SK-N-SH (cell line): ENCODE measurements around the gene MBD4. TPM values are rescaled to one million over a fixed set of nuclear protein-coding genes. Genes with fewer than 3 reads are reported as not detected.
"Not testable (repeated sequence)": the region's sequence is repeated elsewhere in the genome, so short reads cannot be mapped to it uniquely, and the experiment has no call there.

Experiments
- CTCF ChIA-PET: fragments of 300-600, 350-600 bp; formaldehyde crosslinking; extraction: SDS; loops from one replicate; lab custom pipeline; 2021; lab: Yijun Ruan, JAX
- POLR2A ChIA-PET: fragments of 350-600 bp; sonication (Branson Sonifier 250); formaldehyde crosslinking; extraction: SDS; loops from one replicate; lab custom pipeline; 2020; ENCODE audit warnings: antibody characterized with exemption, inconsistent platforms; lab: Yijun Ruan, JAX
- DNase-seq: peaks from one replicate; pipeline ENCODE4 v3.0.0; 2012
- H2AFZ ChIP-seq: fragments of 200-600 bp; sonication (generic); 2 replicates; pipeline ENCODE4 v1.8.1; 2016; ENCODE audit warnings: antibody characterized with exemption, mild to moderate bottlenecking, low read depth
- H3F3A ChIP-seq: fragments of 200-600 bp; sonication (generic); replicated peaks from 2 replicates; pipeline ENCODE3; 2016; ENCODE audit warnings: antibody characterized with exemption, mild to moderate bottlenecking; ENCODE audit not compliant: insufficient read depth
- H3K27ac ChIP-seq, 2 experiments: fragments of 200-500 bp in 1 of 2; fragments of 200-600 bp in 1 of 2; sonication (Bioruptor generic) in 1 of 2; sonication (generic), shearing (Covaris generic) in 1 of 2; 2 replicates each; pipeline versions ENCODE4 v1.5.1 to v1.6.1; 2014 to 2016; ENCODE audit warnings: low read depth in 2 of 2, inconsistent platforms in 1 of 2, low read length in 1 of 2, mild to moderate bottlenecking in 1 of 2, mixed read lengths in 1 of 2
- H3K27me3 ChIP-seq: fragments of 200-600 bp; sonication (generic), shearing (Covaris generic); 2 replicates; pipeline ENCODE4 v1.6.1; 2016; ENCODE audit warnings: mixed run types; ENCODE audit not compliant: insufficient read depth
- H3K36me3 ChIP-seq, 2 experiments: fragments of 200-500 bp in 1 of 2; fragments of 200-600 bp in 1 of 2; sonication (Bioruptor generic) in 1 of 2; sonication (generic) in 1 of 2; replicated peaks in 1 of 2; 2 replicates each; pipeline versions ENCODE3 to v1.5.1; 2014 to 2016; ENCODE audit warnings: low read length in 1 of 2, mild to moderate bottlenecking in 1 of 2; ENCODE audit not compliant: insufficient read depth in 2 of 2, control insufficient read depth in 1 of 2
- H3K4me1 ChIP-seq, 2 experiments: fragments of 200-500 bp in 1 of 2; fragments of 200-600 bp in 1 of 2; sonication (Bioruptor generic) in 1 of 2; sonication (generic), shearing (Covaris generic) in 1 of 2; 2 replicates each; pipeline versions ENCODE4 v1.5.1 to v1.6.1; 2014 to 2016; ENCODE audit warnings: low read depth in 1 of 2, low read length in 1 of 2, mixed run types in 1 of 2; ENCODE audit not compliant: insufficient read depth in 2 of 2, control insufficient read depth in 1 of 2
- H3K4me2 ChIP-seq: fragments of 200-600 bp; sonication (generic), shearing (Covaris generic); 2 replicates; pipeline ENCODE4 v1.6.1; 2017; ENCODE audit warnings: mixed run types
- H3K4me3 ChIP-seq, 2 experiments: fragments of 200-500 bp in 1 of 2; fragments of 200-600 bp in 1 of 2; sonication (Bioruptor generic) in 1 of 2; sonication (generic), shearing (Covaris generic) in 1 of 2; 2 replicates each; pipeline versions ENCODE4 v1.5.1 to v1.8.1; 2014 to 2016; ENCODE audit warnings: low read depth in 2 of 2, inconsistent platforms in 1 of 2, low read length in 1 of 2, mild to moderate bottlenecking in 1 of 2, mixed read lengths in 1 of 2, moderate library complexity in 1 of 2
- H3K79me2 ChIP-seq: fragments of 200-600 bp; sonication (generic); 2 replicates; pipeline ENCODE4 v1.8.1; 2017; ENCODE audit warnings: mild to moderate bottlenecking; ENCODE audit not compliant: insufficient read depth
- H3K9ac ChIP-seq: fragments of 200-600 bp; sonication (generic); 2 replicates; pipeline ENCODE4 v1.6.1; 2017; ENCODE audit warnings: mixed run types
- H3K9me2 ChIP-seq: fragments of 200-600 bp; sonication (generic); 2 replicates; pipeline ENCODE4 v1.6.1; 2017; ENCODE audit warnings: mixed run types
- H3K9me3 ChIP-seq: fragments of 200-600 bp; sonication (generic); 2 replicates; pipeline ENCODE4 v1.6.1; 2017; ENCODE audit warnings: mixed run types, mild to moderate bottlenecking, moderate library complexity
- H4K20me1 ChIP-seq: fragments of 200-600 bp; sonication (generic); 2 replicates; pipeline ENCODE4 v1.6.1; 2017; ENCODE audit warnings: mild to moderate bottlenecking, mixed run types; ENCODE audit not compliant: insufficient read depth
- EZH2phosphoT487 ChIP-seq: fragments of 200-600 bp; sonication (generic); IDR thresholded peaks from 2 replicates; pipeline ENCODE4 v1.6.1; 2017; ENCODE audit warnings: low read depth, mixed run types, mild to moderate bottlenecking, antibody characterized with exemption, moderate library complexity, borderline replicate concordance
- FOXJ3 ChIP-seq: sonication (generic); formaldehyde crosslinking; IDR thresholded peaks from 2 replicates; pipeline ENCODE4 v1.5.1; 2020; ENCODE audit warnings: mild to moderate bottlenecking, missing genetic modification reagents
- IRF3 ChIP-seq: fragments of 150-350 bp; IDR thresholded peaks from 2 replicates; pipeline ENCODE4 v1.6.1; 2016; ENCODE audit warnings: mild to moderate bottlenecking, low read depth, low read length
- JUND ChIP-seq: IDR thresholded peaks from 2 replicates; pipeline ENCODE4 v1.4.0; 2012
- MXI1 ChIP-seq: IDR thresholded peaks from 2 replicates; pipeline ENCODE4 v1.6.1; 2012; ENCODE audit warnings: mild to moderate bottlenecking, low read depth, low read length, improper control_type of control experiment
- NFIC ChIP-seq: IDR thresholded peaks from 2 replicates; pipeline ENCODE4 v1.4.0; 2012; ENCODE audit warnings: borderline replicate concordance
- POLR2AphosphoS5 ChIP-seq: IDR thresholded peaks from 2 replicates; pipeline ENCODE4 v1.6.1; 2012; ENCODE audit warnings: low read depth, low read length
- RAD21 ChIP-seq: IDR thresholded peaks from 2 replicates; pipeline ENCODE4 v1.6.1; 2012; ENCODE audit warnings: mild to moderate bottlenecking, low read length
- RFX5 ChIP-seq: IDR thresholded peaks from 2 replicates; pipeline ENCODE4 v1.6.1; 2012; ENCODE audit warnings: mild to moderate bottlenecking, improper control_type of control experiment, low read length
- TCF12 ChIP-seq: IDR thresholded peaks from 2 replicates; pipeline ENCODE4 v1.4.0; 2012
- TEAD4 ChIP-seq: IDR thresholded peaks from 2 replicates; pipeline ENCODE4 v1.4.0; 2012; ENCODE audit warnings: mild to moderate bottlenecking, borderline replicate concordance; ENCODE audit not compliant: insufficient read depth
- WGBS: methylation state at CpG from one replicate; pipeline ENCODE4 v1.1.6; 2017; ENCODE audit warnings: low lambda C conversion rate; 5-methylcytosine and 5-hydroxymethylcytosine counted together
- polyA plus RNA-seq, 3 experiments: library from polyadenylated mRNA; depleted of rRNA; stranded (reverse); fragments of >200 nt; gene quantifications; 2 replicates each; pipeline ENCODE4 v1.2.3, GENCODE V29; 2012

Gene MBD4
- polyA plus RNA-seq, 1 of the 3 experiments (the other 2 are of a cell fraction), result 11.1 TPM

- no peaks in the 10 kb centered on the region for H3K9me3 ChIP-seq
- peaks cover 9 to 18% of the 10 kb centered on the region in 2 experiments for H3K36me3 ChIP-seq
- no peak overlapping the region for H3K4me3 ChIP-seq
- no peaks in the 10 kb centered on the region for H4K20me1 ChIP-seq
- H3K4me1 ChIP-seq, result peaks cover 0 to 15% of the 10 kb centered on the region in 2 experiments; a peak in 1 of 4 replicates
- H3K9ac ChIP-seq, result no peak overlapping the region
- ChIA-PET POLR2A (interaction anchor here (1.2 to 2.8 kb wide), 2 partner anchors 21 to 69 kb away, joined by 5 to 22 read pairs; a partner anchor contains a TSS), CTCF (interaction anchor here (0.6 to 2.6 kb wide), 4 partner anchors 39 to 580 kb away, joined by 3 to 9 read pairs (median 5); partner anchors contain the start of gene EFCAB12)
- no peak for DNase-seq
- H3K27ac ChIP-seq, result peak overlapping the region in 1 of 2 experiments; percentile 16; a peak in 1 of 4 replicates
- TF ChIP-seq NFIC, result no peak
- TF ChIP-seq RFX5, result no peak
- no peak for TF ChIP-seq FOXJ3 (CRISPR knock-in tag)
- TF ChIP-seq IRF3, result no peak
- TF ChIP-seq TEAD4, result no peak
- no peak for TF ChIP-seq TCF12
- TF ChIP-seq RAD21, result no peak
- no peak for TF ChIP-seq MXI1
- TF ChIP-seq EZH2phosphoT487, result no peak
- TF ChIP-seq JUND, result no peak
- TF ChIP-seq POLR2AphosphoS5, result no peak
- no peak overlapping the region for H3K4me2 ChIP-seq
- no peaks in the 10 kb centered on the region; the same call in 1 of the 2 replicates for H3K79me2 ChIP-seq
- 87% methylated on average over 18 of the region's 18 CpGs for WGBS
- no peaks in the 10 kb centered on the region for H3K27me3 ChIP-seq
- no peak overlapping the region for H2AFZ ChIP-seq
- H3F3A ChIP-seq, result peaks cover 4% of the 10 kb centered on the region
- H3K9me2 ChIP-seq, result no peaks in the 10 kb centered on the region
These were observed 55.0 kb downstream of the MBD4 start for GRCh38 chr3:129384594-129385323.

- Histone ChIP-seq H3K36me3 (peaks cover 9 to 13% of the 10 kb centered on the region in 2 experiments), H3K4me1 (peaks cover 0 to 15% of the 10 kb centered on the region in 2 experiments; a peak in 1 of 4 replicates)
- WGBS, result 100% methylated on average over 5 of the region's 5 CpGs
- H3K79me2 ChIP-seq, H3K9ac ChIP-seq, H3K9me2 ChIP-seq, H3F3A ChIP-seq, H3K4me2 ChIP-seq, H3K27ac ChIP-seq, H3K9me3 ChIP-seq, DNase-seq, H3K4me3 ChIP-seq, H3K27me3 ChIP-seq, H2AFZ ChIP-seq, H4K20me1 ChIP-seq: not testable (repeated sequence)
- POLR2A ChIA-PET, result interaction anchor here (1.4 kb wide), 1 partner anchor 69 kb away, joined by 11 read pairs; a partner anchor contains a TSS
- CTCF ChIA-PET, result interaction anchor here (0.8 to 2.6 kb wide), 10 partner anchors 12 to 738 kb away, joined by 3 to 11 read pairs (median 5); partner anchors contain the start of gene EFCAB12
These were observed 55.6 kb downstream of the MBD4 start for GRCh38 chr3:129384103-129384502.
